Caki2 (cell line): Measurements from ENCODE around the gene VDR. TPM values are rescaled to one million over a fixed set of nuclear protein-coding genes. Genes with fewer than 3 reads are reported as not detected.
"Not testable (repeated sequence)": the region's sequence is repeated elsewhere in the genome, so short reads cannot be mapped to it uniquely, and the experiment has no call there.

Experiments
- DNase-seq: peaks from one replicate; pipeline ENCODE4 v3.0.0-alpha.2; 2015; ENCODE audit warnings: low read depth
- in situ Hi-C: cut with HindIII; loops from 2 replicates; pipeline ENCODE4 v1.10.0; 2016; ENCODE audit warnings: low sequenced_read_pairs, low pct_unique_long_range_greater_than_20kb, mixed read lengths
- total RNA-seq: library from RNA; depleted of rRNA; stranded (reverse); fragments of >200 nt; shearing (Covaris generic); gene quantifications from 2 replicates; pipeline ENCODE4 v1.2.3, GENCODE V29; 2014; ENCODE audit warnings: low replicate concordance

Gene VDR
- total RNA-seq, 1 experiment from 2014 or later: 0.14 TPM

- in situ Hi-C loops: no loop called here
- no peak for DNase-seq
Observed at GRCh38 chr12:47811581-47812484, 93.0 kb downstream of the VDR start.

- DNase-seq: no peak
- in situ Hi-C loops: no loop called here
Observed at GRCh38 chr12:47811072-47811396, 93.8 kb downstream of the VDR start.

- in situ Hi-C loops, DNase-seq: not testable (repeated sequence)
Observed at GRCh38 chr12:47809518-47809917, 95.3 kb downstream of the VDR start.

GRCh38 chr12:47808574-47809365 lies 96.0 kb downstream of the VDR start:
- in situ Hi-C loops: no loop called here
- DNase-seq: no peak

GRCh38 chr12:47808050-47808449 lies 96.7 kb downstream of the VDR start:
- DNase-seq: no peak
- in situ Hi-C loops: no loop called here

GRCh38 chr12:47807338-47807737 lies 97.5 kb downstream of the VDR start:
- in situ Hi-C loops: no loop called here
- DNase-seq: no peak

- DNase-seq: no peak
Observed at GRCh38 chr12:47805417-47805816, 99.4 kb downstream of the VDR start.

GRCh38 chr12:47804171-47804570 lies 100.6 kb downstream of the VDR start:
- DNase-seq: no peak
- in situ Hi-C loops: no loop called here

More at GRCh38 chr12:47805417-47805816, 99.4 kb downstream of the VDR start:
- in situ Hi-C loops: no loop called here

GRCh38 chr12:47803191-47803875 lies 101.5 kb downstream of the VDR start:
- DNase-seq: no peak
- in situ Hi-C loops: no loop called here

- DNase-seq: no peak
- in situ Hi-C loops: no loop called here
Observed at GRCh38 chr12:47802312-47802711, 102.5 kb downstream of the VDR start.

- DNase-seq: no peak
- in situ Hi-C loops: no loop called here
Observed at GRCh38 chr12:47801904-47802246, 102.9 kb downstream of the VDR start.

- DNase-seq: peak; percentile 58
- in situ Hi-C loops: no loop called here
Observed at GRCh38 chr12:47801170-47801903, 103.5 kb downstream of the VDR start.

- in situ Hi-C loops: no loop called here
- DNase-seq: no peak
Observed at GRCh38 chr12:47800582-47800981, 104.2 kb downstream of the VDR start.

- in situ Hi-C loops: no loop called here
Observed at GRCh38 chr12:47799357-47799955, 105.3 kb downstream of the VDR start.

GRCh38 chr12:47798382-47798948 lies 106.3 kb downstream of the VDR start:
- in situ Hi-C loops: no loop called here
- no peak for DNase-seq

More at GRCh38 chr12:47799357-47799955, 105.3 kb downstream of the VDR start:
- DNase-seq: no peak

- in situ Hi-C loops: no loop called here
- peak; percentile 37 for DNase-seq
Observed at GRCh38 chr12:47797441-47797840, 107.4 kb downstream of the VDR start.

- no peak for DNase-seq
- in situ Hi-C loops: no loop called here
Observed at GRCh38 chr12:47795814-47796411, 108.9 kb downstream of the VDR start.
